GM18519 (cell line): ENCODE data around the gene GNAI3.
A peak's percentile ranks its signal among the peaks of the same experiment; 100 is the strongest.

ENCODE experiments used
- ATAC-seq: cut with Tn5 transposase; IDR thresholded peaks from one replicate; pipeline ENCODE4 v1.9.1; 2021; ENCODE audit warnings: mild to moderate bottlenecking, moderate library complexity; ENCODE audit not compliant: unreplicated experiment, low FRiP score

Gene GNAI3

DNA sequence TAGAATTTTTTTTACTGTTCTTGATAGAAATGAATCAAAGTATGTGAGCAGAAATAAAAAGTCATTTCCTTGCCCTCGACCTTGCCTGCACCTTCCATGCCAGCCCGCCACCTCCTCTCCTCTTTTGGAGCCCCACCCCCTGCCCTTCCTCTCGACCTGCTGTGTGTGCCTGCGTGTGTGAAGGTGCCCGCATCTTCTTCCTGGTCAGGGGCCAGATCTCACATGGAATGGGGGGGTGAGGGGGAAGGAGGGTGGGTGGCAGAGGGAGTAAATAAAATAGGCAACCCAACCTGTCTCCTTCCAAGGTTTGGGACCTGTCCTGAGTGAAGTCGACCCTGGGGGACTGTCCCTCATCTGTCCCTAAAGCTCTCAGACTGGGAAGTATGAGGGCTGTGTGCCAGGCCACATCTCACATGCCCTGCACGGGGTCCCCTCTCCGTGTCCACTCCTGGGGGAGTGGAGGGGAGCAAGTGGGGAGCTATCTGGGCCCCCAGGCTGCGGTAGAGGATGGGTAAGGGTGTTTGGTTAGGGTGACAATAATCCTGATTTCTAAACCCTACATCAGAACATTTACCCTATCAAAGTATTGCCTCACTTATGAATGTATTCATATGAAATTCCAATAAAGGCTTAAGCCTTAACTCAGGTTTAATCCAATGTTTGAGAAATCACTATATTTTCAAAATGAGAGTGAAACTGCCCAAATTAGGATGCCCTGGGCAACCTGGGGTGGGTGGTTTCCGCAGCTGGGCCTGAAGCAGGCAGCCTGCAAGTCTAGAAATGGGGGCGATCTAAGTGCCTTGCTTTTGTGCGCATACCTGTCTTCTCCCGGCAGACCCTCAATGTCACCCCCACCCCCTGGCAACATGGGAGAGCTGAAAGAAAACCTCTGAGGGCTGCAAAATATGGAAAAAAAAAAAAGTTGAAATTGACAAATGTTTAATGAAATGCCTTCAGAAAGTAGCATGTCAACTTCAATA lies 86.6 kb downstream of the GNAI3 start:
- ATAC-seq = no peak

DNA sequence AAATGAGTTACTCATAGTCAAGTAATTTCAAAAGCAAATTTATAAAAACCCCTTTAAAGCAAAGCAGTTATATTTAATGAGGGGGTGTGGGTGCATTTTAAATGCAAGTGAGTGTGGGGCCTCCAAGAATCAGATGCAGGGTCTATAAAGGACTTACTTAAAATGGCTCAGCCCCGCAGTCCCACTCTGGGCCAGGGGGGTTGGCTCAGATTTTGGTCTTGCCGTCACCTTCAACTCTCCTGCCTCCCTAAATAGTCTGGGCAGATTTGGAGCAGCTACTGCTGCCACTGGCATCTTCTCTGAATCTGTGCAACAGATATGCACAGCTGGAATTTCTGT lies 87.4 kb downstream of the GNAI3 start:
- no peak for ATAC-seq

DNA sequence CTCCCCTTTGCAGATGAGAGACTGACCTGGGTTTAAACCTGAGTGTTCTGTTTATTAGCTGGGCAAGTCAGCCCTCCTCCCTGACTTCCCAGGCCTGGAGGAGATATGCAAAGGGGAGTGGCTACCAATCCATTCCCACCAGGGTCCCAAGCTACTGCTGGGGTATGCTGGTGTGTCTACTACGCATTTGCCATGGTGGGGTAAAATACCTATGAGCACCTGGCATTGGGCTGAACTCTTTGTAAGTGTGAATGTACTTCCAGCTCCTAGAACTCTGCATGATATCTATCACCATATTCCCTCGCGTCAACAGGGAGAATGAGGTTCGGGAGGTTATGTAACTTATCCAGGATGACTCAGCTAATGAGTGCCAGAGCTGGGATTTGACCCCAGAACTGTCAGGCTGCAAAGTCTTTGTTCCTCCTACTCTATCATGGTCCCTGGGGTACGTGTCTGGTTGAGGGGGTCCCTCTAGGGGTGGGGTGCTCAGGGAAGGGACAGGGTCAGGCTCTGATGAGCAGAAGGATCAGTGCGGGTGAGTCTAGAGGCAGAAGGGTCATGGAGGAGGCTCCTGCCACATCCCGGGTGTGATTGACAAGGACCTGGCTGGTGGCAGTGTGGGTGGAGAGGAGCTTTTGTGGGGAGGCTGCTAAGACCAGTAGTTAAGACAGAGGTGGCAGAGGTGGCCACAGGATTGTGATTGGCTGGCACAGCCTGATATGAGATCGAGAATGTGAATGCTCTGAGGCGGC lies 88.0 kb downstream of the GNAI3 start:
- no peak for ATAC-seq

- no peak for ATAC-seq
Observed at GRCh38 chr1:109637446-109637845, 89.0 kb downstream of the GNAI3 start.

- no peak for ATAC-seq
Observed at GRCh38 chr1:109639063-109639840, 90.8 kb downstream of the GNAI3 start.

DNA sequence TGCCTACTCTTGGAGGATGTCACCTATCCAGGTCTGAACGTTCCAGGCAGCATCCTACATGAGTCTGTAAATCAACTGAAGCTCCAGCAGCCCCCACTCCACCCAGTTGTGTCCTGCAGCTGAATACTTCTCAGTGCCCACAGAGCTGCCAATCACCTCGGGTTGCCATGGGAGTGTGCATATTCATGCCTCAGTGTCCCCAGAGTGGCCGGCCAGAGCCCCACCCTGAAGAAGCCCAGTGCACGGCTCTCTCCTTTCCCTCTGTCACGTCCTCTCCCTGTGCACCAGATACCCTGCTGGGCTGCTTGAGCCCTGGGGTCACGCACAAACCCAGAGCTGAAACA lies 91.4 kb downstream of the GNAI3 start:
- no peak for ATAC-seq

DNA sequence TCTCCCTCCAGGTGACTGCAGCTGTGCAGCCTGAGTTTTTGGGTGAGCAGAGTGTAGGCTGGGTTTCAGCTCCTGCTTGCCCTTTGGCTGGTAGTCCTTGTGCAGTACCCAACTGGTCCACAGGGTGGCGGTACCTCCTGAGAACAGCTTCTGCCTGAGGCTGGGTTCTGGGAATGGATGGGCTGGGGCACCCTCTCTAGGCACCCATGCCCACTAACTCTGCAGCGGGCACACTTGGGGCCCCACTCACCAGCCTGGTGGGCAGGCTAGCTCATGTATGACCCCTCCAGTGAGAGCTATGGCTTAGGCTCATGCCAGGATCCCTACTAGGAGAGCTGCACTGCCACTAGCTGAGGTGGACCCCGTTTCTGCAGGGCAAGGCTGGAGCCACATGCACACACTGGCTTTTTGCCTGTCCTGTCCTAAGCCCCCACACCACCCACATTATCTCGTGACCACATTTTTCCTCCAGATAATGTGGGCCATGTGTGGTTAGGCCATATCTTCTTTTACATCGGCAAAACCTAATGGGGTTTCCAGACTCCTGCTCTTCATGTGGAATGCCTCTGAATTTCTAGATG lies 92.0 kb downstream of the GNAI3 start:
- ATAC-seq = no peak

- no peak for ATAC-seq
Observed at GRCh38 chr1:109641078-109641740, 92.8 kb downstream of the GNAI3 start.

DNA sequence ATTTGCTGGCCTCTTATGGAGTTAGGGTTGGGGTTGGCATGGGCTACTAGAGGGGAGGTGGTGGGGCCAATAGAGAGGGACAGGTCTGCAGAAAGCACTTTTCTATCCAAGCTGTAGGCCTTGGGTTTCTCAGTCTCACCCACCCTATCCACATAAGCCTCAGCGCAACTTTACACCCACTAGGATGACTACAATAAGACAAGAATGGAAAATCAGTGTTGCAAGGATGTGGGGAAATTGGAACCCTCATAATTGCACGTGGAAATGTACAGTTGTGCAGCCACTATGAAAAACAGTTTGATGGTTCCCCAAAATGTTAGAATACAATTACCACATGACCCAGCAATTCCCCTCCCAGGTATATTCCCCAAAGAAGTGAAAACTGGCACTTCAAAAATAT lies 93.4 kb downstream of the GNAI3 start:
- ATAC-seq = no peak

DNA sequence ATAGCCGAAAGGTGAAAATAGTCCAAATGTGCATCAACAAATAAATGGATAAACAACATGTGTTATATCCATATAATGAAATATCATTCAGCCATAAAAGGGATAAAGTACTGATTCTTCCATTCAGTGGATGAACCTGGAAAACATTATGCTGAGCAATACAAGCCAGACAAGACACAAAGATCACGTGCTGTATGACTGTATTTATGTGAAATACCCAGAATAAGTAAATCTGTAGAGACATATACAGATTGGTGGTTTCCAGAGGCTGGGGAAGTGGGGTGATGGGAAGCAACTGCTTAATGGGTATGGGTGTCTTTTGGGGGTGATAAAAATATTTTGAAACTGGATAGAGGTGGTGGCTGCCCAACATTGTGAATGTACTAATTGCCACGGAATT lies 94.2 kb downstream of the GNAI3 start:
- ATAC-seq = no peak

- peak; percentile 55 for ATAC-seq
Observed at GRCh38 chr1:109643385-109644230, 95.2 kb downstream of the GNAI3 start.

GRCh38 chr1:109644670-109645069 lies 96.3 kb downstream of the GNAI3 start:
- no peak for ATAC-seq

DNA sequence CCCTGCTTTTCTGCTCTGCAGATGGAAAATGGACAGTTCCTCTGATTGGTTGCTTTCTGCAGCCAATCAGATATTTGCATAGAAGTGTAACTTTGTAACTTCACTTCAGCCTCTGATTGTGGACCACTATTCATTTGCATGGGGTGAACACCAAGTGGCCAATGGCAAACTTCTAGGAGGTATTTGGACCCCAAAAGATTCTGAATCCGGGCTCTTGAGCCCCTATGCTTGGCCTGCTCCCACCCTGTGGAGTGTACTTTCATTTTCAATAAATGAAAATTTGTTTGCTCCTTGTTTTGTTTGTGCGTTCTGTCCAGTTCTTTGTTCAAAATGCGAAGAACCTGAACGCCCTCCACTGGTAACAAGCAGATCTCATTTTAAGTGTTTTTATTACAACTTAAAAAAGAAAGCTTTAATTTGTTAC lies 101.1 kb downstream of the GNAI3 start:
- ATAC-seq = no peak

DNA sequence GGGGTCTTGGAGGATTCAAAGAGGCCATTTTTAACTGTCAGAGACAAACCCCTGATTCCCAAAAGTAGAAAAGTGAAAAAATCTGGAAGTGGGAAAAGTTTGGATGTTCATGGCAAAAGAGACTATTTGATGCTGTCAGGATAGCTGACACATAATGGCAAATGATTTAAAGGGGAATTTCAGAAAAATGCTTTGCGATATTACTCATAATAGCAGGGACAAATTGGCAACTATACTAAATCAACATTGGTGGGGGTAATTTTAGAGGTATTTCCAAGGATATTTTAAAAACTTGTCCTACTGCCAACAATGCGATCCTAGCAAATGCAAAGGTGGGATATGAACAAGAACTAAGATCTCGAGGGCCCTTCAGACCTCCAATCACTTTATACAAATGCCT lies 102.2 kb downstream of the GNAI3 start:
- no peak for ATAC-seq

- no peak for ATAC-seq
Observed at GRCh38 chr1:109652402-109652801, 104.0 kb downstream of the GNAI3 start.

DNA sequence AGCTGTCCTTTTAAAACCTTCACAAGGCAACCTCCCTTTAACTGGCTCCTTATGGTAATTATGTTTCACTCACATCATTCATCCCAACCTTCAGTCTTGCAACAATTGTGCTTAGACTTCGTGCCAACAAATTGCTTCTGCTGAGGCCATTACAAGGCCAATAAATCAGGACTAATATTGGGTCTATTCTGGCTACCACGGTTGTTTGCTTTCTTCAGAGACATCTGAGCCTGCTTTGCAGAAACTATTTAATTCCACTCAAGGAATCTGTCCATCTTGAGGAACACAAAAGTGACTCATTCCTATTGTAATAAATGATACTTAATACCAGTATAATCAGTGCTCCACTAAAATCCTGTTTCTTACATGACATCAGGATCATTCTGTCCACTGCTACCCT lies 104.9 kb downstream of the GNAI3 start:
- ATAC-seq = no peak

DNA sequence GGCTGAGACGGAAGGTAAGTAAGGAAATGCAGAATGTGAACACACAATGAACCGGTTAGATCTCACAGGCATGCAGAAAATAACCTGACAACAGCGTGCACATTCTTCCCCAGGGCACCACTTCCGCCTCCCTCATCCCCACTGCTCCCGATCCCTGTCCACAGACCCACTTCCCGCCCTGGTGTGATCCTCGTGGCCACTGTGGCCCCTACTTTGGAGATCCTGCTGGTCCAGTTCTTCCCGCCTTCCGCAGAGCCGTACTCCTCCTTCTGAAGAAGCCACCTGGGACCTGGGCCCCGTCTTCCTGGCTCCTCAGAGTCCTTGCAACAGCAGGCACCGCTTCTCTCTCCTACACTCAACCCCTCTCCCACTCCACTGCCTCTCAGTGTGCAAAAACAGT lies 106.1 kb downstream of the GNAI3 start:
- ATAC-seq = no peak

- peak; percentile 47 for ATAC-seq
Observed at GRCh38 chr1:109655615-109656519, 107.5 kb downstream of the GNAI3 start, which contains the start of gene GSTM4. GSTM4 (plus strand) TSS chr1:109656099; CDS start chr1:109656390, 291 bp downstream.
